HEK293T (cell line): ENCODE results near the gene DIPK1A.

Source experiments
- CTCF ChIA-PET: fragments of 350-600 bp; formaldehyde crosslinking; extraction: SDS; loops from one replicate; lab custom pipeline; 2021; ENCODE audit warnings: antibody characterized with exemption, inconsistent platforms; lab: Yijun Ruan, JAX
- POLR2A ChIA-PET: fragments of 350-600 bp; formaldehyde crosslinking; extraction: SDS; loops from one replicate; lab custom pipeline; 2020; ENCODE audit warnings: antibody characterized with exemption, inconsistent platforms; lab: Yijun Ruan, JAX
- DNase-seq: peaks from one replicate; pipeline ENCODE4 v3.0.0; 2012; ENCODE audit warnings: mixed read lengths; ENCODE audit errors: extremely low spot score
- ARNT ChIP-seq: fragments of 450-650 bp; IDR thresholded peaks from 2 replicates; pipeline ENCODE4 v1.6.1; 2017; ENCODE audit warnings: mild to moderate bottlenecking
- BHLHE40 ChIP-seq: fragments of 450-650 bp; IDR thresholded peaks from 2 replicates; pipeline ENCODE4 v1.6.1; 2016; ENCODE audit warnings: mild to moderate bottlenecking, moderate library complexity, borderline replicate concordance
- CTBP1 ChIP-seq: fragments of 450-650 bp; IDR thresholded peaks from 2 replicates; pipeline ENCODE4 v1.6.1; 2016; ENCODE audit warnings: borderline replicate concordance
- ELF4 ChIP-seq: fragments of 450-650 bp; IDR thresholded peaks from 2 replicates; pipeline ENCODE4 v1.6.1; 2017; ENCODE audit warnings: antibody characterized with exemption
- FOXA1 ChIP-seq: fragments of 450-650 bp; IDR thresholded peaks from 2 replicates; pipeline ENCODE4 v1.6.1; 2016; ENCODE audit warnings: mild to moderate bottlenecking
- FOXK2 ChIP-seq: fragments of 450-650 bp; IDR thresholded peaks from 2 replicates; pipeline ENCODE4 v1.6.1; 2016; ENCODE audit warnings: mild to moderate bottlenecking
- FOXM1 ChIP-seq: fragments of 450-650 bp; IDR thresholded peaks from 2 replicates; pipeline ENCODE4 v1.6.1; 2017; ENCODE audit warnings: mild to moderate bottlenecking, borderline replicate concordance
- HDGF ChIP-seq: fragments of 450-650 bp; IDR thresholded peaks from 2 replicates; pipeline ENCODE4 v1.6.1; 2017; ENCODE audit warnings: antibody characterized with exemption, borderline replicate concordance
- L3MBTL2 ChIP-seq: fragments of 450-650 bp; conservative IDR thresholded peaks from 2 replicates; pipeline ENCODE4 v1.6.1; 2016; ENCODE audit warnings: mild to moderate bottlenecking
- LEF1 ChIP-seq: fragments of 450-650 bp; IDR thresholded peaks from 2 replicates; pipeline ENCODE4 v1.6.1; 2017; ENCODE audit warnings: mild to moderate bottlenecking, borderline replicate concordance
- NFRKB ChIP-seq: fragments of 450-650 bp; IDR thresholded peaks from 2 replicates; pipeline ENCODE4 v1.6.1; 2016; ENCODE audit warnings: mild to moderate bottlenecking, moderate library complexity
- SP1 ChIP-seq: fragments of 450-650 bp; IDR thresholded peaks from 2 replicates; pipeline ENCODE4 v1.6.1; 2017
- SUZ12 ChIP-seq: fragments of 450-650 bp; IDR thresholded peaks from 2 replicates; pipeline ENCODE4 v1.6.1; 2016; ENCODE audit warnings: mild to moderate bottlenecking
- TARDBP ChIP-seq: fragments of 450-650 bp; IDR thresholded peaks from 2 replicates; pipeline ENCODE4 v1.6.1; 2016
- ZNF384 ChIP-seq: fragments of 450-650 bp; IDR thresholded peaks from 2 replicates; pipeline ENCODE4 v1.6.1; 2016
- TF ChIP-seq, protein P1 (sequence below): fragments of 450-650 bp; IDR thresholded peaks from 2 replicates; pipeline ENCODE4 v1.6.1; 2016

The DIPK1A gene

DNA sequence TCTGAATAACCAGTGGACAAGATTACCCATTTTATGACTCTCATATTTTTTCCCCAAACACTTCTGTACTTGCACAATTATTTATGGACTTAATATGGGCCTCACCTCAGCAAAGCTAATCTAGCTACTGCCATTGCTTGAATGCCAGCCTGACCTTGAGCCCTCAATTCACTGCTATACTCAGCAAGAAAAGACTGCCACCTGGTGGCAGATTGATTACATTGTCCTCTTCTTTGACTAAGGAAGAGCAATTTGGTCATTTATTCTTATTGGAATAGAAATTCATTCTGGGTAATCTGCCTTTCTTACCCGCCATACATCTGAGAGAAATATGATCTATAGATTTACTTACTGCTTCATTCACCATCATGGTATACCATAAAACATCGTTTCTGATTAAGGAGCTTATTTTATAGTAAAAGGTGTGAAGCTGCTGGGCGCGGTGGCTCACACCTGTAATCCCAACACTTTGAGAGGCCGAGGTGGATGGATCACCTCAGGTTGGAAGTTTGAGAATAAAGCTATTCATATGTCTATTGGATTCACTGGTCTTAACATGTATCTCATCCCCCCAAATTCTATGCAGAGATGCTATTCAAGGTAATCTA is 32.9 kb upstream of the DIPK1A start:
- ChIA-PET CTCF (interaction anchor here (0.6 to 3.8 kb wide), 28 partner anchors 8 to 310 kb away, joined by 3 to 55 read pairs (median 4); partner anchors contain the start of gene DIPK1A), POLR2A (interaction anchor here (1.5 kb wide), 1 partner anchor 32 kb away, joined by 4 read pairs; no protein-coding TSS in a partner anchor)
- TF ChIP-seq, protein P1, sequence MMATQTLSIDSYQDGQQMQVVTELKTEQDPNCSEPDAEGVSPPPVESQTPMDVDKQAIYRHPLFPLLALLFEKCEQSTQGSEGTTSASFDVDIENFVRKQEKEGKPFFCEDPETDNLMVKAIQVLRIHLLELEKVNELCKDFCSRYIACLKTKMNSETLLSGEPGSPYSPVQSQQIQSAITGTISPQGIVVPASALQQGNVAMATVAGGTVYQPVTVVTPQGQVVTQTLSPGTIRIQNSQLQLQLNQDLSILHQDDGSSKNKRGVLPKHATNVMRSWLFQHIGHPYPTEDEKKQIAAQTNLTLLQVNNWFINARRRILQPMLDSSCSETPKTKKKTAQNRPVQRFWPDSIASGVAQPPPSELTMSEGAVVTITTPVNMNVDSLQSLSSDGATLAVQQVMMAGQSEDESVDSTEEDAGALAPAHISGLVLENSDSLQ = no peak
- TF ChIP-seq L3MBTL2 (no peak), NFRKB (no peak), BHLHE40 (no peak), FOXK2 (no peak), SP1 (no peak), FOXA1 (no peak), ARNT (no peak), ZNF384 (no peak), FOXM1 (no peak), TARDBP (no peak), LEF1 (no peak), HDGF (no peak), CTBP1 (no peak)
- DNase-seq = peak; percentile 78

DNA sequence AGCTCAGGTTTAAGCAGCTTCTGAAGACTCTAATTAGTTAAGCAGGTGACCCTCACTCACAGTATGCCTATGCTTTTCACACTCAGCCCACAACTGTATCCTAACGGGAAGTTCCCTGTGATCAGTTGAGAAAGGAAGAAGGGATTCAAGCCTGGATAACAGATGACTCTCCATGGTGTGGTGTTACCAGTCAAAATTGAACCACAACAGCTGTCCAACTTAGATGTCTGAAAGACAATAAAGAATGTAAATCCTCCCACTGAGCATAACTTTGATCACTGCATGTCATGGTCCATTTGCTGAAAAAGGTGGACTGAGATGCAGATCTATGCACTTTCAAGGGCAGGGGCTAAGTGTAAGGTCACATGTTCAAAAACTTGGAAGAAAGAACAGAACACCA is 32.3 kb upstream of the DIPK1A start:
- no peak for DNase-seq
- no peak for TF ChIP-seq ARNT
- no peak for TF ChIP-seq TARDBP
- no peak for TF ChIP-seq LEF1
- no peak for TF ChIP-seq FOXA1
- TF ChIP-seq CTBP1 = no peak
- TF ChIP-seq, protein P1 = no peak
- TF ChIP-seq BHLHE40 = no peak
- no peak for TF ChIP-seq FOXM1
- no peak for TF ChIP-seq SUZ12
- TF ChIP-seq NFRKB = no peak
- TF ChIP-seq ELF4 = no peak
- no peak for TF ChIP-seq HDGF
- TF ChIP-seq L3MBTL2 = no peak
- no peak for TF ChIP-seq FOXK2
- no peak for TF ChIP-seq ZNF384
- no peak for TF ChIP-seq SP1
- ChIA-PET POLR2A (interaction anchor here (1.5 kb wide), 1 partner anchor 31 kb away, joined by 4 read pairs; no protein-coding TSS in a partner anchor), CTCF (interaction anchor here (0.6 to 3.8 kb wide), 20 partner anchors 10 to 244 kb away, joined by 3 to 55 read pairs (median 4); partner anchors contain the start of gene DIPK1A)

DNA sequence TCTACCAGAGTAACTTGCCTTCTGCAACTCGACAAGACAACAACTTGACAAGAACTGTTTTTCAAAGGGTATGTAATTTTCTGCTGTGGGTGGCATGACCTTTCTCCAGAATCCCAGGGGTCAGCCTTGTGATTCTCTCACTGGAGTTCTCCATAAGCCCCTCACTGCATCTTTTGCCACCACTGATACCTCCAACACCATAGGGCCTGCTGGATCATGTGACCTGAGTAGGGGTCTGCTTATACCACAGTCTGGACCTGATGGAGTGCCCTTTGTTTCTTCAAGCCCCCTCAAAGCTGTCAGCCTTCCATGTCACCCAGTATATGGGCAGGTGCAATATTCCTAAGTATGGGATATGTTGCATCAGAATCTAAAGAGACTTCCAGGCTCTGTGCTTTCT is 31.6 kb upstream of the DIPK1A start:
- CTCF ChIA-PET = interaction anchor here (1.0 to 3.8 kb wide), 3 partner anchors 21 to 134 kb away, joined by 3 to 55 read pairs (median 9); partner anchors contain the start of gene DIPK1A
- TF ChIP-seq SUZ12 = no peak
- TF ChIP-seq SP1 = no peak
- no peak for TF ChIP-seq NFRKB
- TF ChIP-seq FOXK2 = no peak
- no peak for TF ChIP-seq FOXA1
- TF ChIP-seq CTBP1 = no peak
- TF ChIP-seq ELF4 = no peak
- TF ChIP-seq ARNT = no peak
- TF ChIP-seq FOXM1 = no peak
- no peak for TF ChIP-seq LEF1
- no peak for TF ChIP-seq L3MBTL2
- no peak for DNase-seq
- POLR2A ChIA-PET = no interaction called here

- DNase-seq = no peak
- POLR2A ChIA-PET = no interaction called here
- TF ChIP-seq ELF4 (no peak), SP1 (no peak), BHLHE40 (no peak), SUZ12 (no peak), FOXA1 (no peak), ZNF384 (no peak), HDGF (no peak), LEF1 (no peak), TARDBP (no peak), NFRKB (no peak), ARNT (no peak), FOXM1 (no peak), FOXK2 (no peak), CTBP1 (no peak)
- TF ChIP-seq, protein P1 = no peak
- CTCF ChIA-PET = interaction anchor here (0.6 to 3.8 kb wide), 2 partner anchors 133 to 326 kb away, joined by 3 to 55 read pairs; no protein-coding TSS in a partner anchor
These were observed 30.8 kb upstream of the DIPK1A start for GRCh38 chr1:92992054-92992453.

DNA sequence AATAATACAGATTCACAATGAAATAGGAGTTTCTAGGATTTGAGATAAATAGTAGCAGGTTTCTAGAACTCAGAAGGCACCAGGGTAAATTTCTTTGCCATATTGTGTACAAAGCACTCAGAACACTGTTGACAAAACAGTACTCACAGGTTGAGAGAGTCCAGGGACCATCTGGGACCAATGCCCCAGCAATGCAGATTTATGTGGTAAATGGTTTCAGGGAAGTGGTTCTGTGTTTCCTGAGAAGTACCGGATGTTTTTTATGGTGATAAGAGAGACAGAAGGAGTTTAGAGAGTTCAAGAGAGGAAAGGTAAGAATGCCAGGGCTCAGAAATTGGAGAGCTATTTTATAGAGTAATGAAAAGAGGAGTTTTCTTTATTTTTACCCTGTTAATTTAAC is 29.6 kb upstream of the DIPK1A start:
- DNase-seq = no peak
- CTCF ChIA-PET = interaction anchor here (1.1 to 1.6 kb wide), 2 partner anchors 22 to 132 kb away, joined by 3 to 9 read pairs; no protein-coding TSS in a partner anchor
- TF ChIP-seq CTBP1 = no peak
- no peak for TF ChIP-seq SUZ12
- POLR2A ChIA-PET = interaction anchor here (0.9 kb wide), 1 partner anchor 29 kb away, joined by 6 read pairs; the partner anchor contains the start of gene DIPK1A

DNA sequence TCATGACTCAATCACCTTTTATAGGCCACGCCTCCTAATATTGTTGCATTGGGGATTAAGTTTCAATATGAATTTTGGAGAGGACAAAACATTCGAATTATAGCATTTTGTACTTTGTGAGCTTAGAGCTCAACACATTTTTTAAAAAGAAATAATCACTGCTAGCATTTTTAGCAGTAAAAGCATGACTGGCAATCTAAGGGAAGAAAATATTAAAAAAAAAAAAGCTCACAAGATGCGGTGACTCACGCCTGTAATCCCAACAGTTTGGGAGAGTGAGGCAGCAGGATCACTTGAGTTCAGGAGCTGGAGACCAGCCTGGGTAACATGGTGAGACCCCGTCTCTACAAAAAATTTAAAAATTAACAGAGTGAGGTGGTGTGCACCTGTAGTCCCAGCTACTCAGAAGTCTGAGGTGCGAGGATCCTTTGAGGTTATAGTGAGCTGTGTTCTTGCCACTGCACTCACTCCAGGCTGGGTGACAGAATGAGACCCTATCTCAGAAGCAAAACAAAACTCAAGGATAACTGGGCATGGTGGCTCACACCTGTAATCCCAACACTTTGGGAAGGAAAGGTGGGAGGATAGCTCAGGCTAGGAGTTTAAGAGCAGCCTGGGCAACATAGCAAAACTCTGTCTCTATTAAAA is 28.8 kb upstream of the DIPK1A start:
- TF ChIP-seq HDGF = no peak
- no peak for TF ChIP-seq SP1
- no peak for TF ChIP-seq ZNF384
- TF ChIP-seq ARNT = no peak
- TF ChIP-seq SUZ12 = no peak
- no peak for TF ChIP-seq L3MBTL2
- TF ChIP-seq FOXM1 = no peak
- no peak for DNase-seq
- ChIA-PET POLR2A (interaction anchor here (0.9 to 1.0 kb wide), 2 partner anchors 29 to 158 kb away, joined by 3 to 6 read pairs; partner anchors contain the start of genes DIPK1A and RPL5), CTCF (interaction anchor here (1.1 to 1.6 kb wide), 2 partner anchors 21 to 131 kb away, joined by 3 to 9 read pairs; no protein-coding TSS in a partner anchor)
